Panc1 (cell line): ENCODE results near the gene PNLIPRP2.

Experiments used
- POLR2AphosphoS5 ChIP-seq: IDR thresholded peaks from 2 replicates; pipeline ENCODE4 v1.6.1; 2012; ENCODE audit warnings: mild to moderate bottlenecking, low read depth, low read length, moderate library complexity
- SIN3A ChIP-seq: IDR thresholded peaks from 2 replicates; pipeline ENCODE4 v1.6.1; 2012; ENCODE audit warnings: low read depth, mild to moderate bottlenecking, low read length, moderate library complexity, borderline replicate concordance; ENCODE audit not compliant: insufficient read depth
- TF ChIP-seq, protein P1 (sequence below): fragments of 450-650 bp; IDR thresholded peaks from 2 replicates; pipeline ENCODE4 v1.5.1; 2017; ENCODE audit warnings: mild to moderate bottlenecking
- TF ChIP-seq, protein P2 (sequence below), 2 experiments: IDR thresholded peaks; 2 replicates each; pipeline ENCODE4 v1.6.1; 2011 to 2012; ENCODE audit warnings: low read depth in 2 of 2, control low read depth in 1 of 2, low read length in 1 of 2, mild to moderate bottlenecking in 1 of 2, moderate library complexity in 1 of 2; ENCODE audit not compliant: insufficient read depth in 1 of 2

DNA sequence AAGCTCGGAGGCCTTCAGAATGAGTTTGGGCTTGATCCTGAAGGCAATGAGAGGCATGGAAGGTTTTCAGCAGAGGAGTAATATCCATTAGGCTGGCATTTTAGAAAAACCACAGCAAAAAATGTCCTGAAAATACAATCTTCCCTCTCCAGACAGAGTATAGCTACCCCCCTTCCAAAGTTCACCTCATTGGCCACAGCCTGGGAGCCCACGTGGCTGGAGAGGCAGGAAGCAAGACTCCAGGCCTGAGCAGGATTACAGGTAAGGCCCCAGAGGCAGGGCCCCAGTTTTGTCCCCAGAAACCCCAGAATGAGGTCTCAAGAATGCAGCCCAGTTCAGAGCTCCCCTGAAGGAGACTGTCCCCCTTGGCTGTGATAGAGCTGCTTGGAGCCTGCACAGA, 24.7 kb upstream of the PNLIPRP2 start:
- TF ChIP-seq, protein P1, sequence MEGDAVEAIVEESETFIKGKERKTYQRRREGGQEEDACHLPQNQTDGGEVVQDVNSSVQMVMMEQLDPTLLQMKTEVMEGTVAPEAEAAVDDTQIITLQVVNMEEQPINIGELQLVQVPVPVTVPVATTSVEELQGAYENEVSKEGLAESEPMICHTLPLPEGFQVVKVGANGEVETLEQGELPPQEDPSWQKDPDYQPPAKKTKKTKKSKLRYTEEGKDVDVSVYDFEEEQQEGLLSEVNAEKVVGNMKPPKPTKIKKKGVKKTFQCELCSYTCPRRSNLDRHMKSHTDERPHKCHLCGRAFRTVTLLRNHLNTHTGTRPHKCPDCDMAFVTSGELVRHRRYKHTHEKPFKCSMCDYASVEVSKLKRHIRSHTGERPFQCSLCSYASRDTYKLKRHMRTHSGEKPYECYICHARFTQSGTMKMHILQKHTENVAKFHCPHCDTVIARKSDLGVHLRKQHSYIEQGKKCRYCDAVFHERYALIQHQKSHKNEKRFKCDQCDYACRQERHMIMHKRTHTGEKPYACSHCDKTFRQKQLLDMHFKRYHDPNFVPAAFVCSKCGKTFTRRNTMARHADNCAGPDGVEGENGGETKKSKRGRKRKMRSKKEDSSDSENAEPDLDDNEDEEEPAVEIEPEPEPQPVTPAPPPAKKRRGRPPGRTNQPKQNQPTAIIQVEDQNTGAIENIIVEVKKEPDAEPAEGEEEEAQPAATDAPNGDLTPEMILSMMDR = no peak
- TF ChIP-seq, protein P2, sequence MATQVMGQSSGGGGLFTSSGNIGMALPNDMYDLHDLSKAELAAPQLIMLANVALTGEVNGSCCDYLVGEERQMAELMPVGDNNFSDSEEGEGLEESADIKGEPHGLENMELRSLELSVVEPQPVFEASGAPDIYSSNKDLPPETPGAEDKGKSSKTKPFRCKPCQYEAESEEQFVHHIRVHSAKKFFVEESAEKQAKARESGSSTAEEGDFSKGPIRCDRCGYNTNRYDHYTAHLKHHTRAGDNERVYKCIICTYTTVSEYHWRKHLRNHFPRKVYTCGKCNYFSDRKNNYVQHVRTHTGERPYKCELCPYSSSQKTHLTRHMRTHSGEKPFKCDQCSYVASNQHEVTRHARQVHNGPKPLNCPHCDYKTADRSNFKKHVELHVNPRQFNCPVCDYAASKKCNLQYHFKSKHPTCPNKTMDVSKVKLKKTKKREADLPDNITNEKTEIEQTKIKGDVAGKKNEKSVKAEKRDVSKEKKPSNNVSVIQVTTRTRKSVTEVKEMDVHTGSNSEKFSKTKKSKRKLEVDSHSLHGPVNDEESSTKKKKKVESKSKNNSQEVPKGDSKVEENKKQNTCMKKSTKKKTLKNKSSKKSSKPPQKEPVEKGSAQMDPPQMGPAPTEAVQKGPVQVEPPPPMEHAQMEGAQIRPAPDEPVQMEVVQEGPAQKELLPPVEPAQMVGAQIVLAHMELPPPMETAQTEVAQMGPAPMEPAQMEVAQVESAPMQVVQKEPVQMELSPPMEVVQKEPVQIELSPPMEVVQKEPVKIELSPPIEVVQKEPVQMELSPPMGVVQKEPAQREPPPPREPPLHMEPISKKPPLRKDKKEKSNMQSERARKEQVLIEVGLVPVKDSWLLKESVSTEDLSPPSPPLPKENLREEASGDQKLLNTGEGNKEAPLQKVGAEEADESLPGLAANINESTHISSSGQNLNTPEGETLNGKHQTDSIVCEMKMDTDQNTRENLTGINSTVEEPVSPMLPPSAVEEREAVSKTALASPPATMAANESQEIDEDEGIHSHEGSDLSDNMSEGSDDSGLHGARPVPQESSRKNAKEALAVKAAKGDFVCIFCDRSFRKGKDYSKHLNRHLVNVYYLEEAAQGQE (IDR thresholded peaks at IDR 0.05; ENCODE audit: insufficient read depth in 1 of 2, low read depth in 2 of 2, low read length in 1 of 2) = no peak
- TF ChIP-seq POLR2AphosphoS5 (no peak), SIN3A (no peak)
